T-helper 22 cell (primary cell): ENCODE data around the gene CMTM2.

Experiments
- DNase-seq: peaks from one replicate; pipeline ENCODE4 v3.0.0-alpha.2; 2020; ENCODE audit warnings: low read depth

The CMTM2 gene

GRCh38 chr16:66634527-66635196 is 55.4 kb downstream of the CMTM2 start:
- DNase-seq, result no peak

- no peak for DNase-seq
Measured at GRCh38 chr16:66635406-66635805, 56.1 kb downstream of the CMTM2 start.

GRCh38 chr16:66636199-66636598 is 56.9 kb downstream of the CMTM2 start:
- no peak for DNase-seq

GRCh38 chr16:66637806-66638205 is 58.5 kb downstream of the CMTM2 start:
- DNase-seq, result no peak
